ENCODE data around the gene RGL2. TPM values are rescaled to one million over a fixed set of nuclear protein-coding genes. Genes with fewer than 3 reads are reported as not detected.

Gene RGL2
- total and polyA plus RNA-seq, 2 donors (not counting 3 experiments of a cell fraction or from before 2014, with no cell fraction given): 87.7 to 90.3 TPM

- dilution Hi-C loops (cut with MboI; ENCODE audit: extremely low pct_ligation_motif_present, low sequenced_read_pairs) (no loop called here), intact Hi-C loops (cut with micrococcal nuclease) (no loop called here)
- CTCF ChIA-PET: interaction anchor here (0.6 to 1.1 kb wide), 2 partner anchors 23 to 211 kb away, joined by 4 to 5 read pairs; no protein-coding TSS in a partner anchor
- Histone ChIP-seq H4K20me1 (replicated peaks; ENCODE audit: control insufficient read depth, extremely low read depth, insufficient read depth, low read length) (no peaks in the 10 kb centered on the region), H3K4me3 (replicated peaks in 1 of 3; ENCODE audit: insufficient read depth in 1 of 3, low read depth in 1 of 3, low read length in 3 of 3) (no peak overlapping the region), H3K9me1 (replicated peaks; ENCODE audit: control insufficient read depth, extremely low read depth, insufficient read depth, low read length) (no peaks in the 10 kb centered on the region), H3K27me3 (ENCODE audit: control insufficient read depth in 2 of 2, insufficient read depth in 2 of 2, low read length in 2 of 2) (no peaks in the 10 kb centered on the region), H3K9me3 (replicated peaks; ENCODE audit: control insufficient read depth, insufficient read depth, low read length) (no peaks in the 10 kb centered on the region), H3K27ac (ENCODE audit: insufficient read depth, low read depth, low read length) (no peak overlapping the region), H2AFZ (ENCODE audit: low read depth, low read length) (no peak overlapping the region), H3K36me3 (ENCODE audit: control insufficient read depth in 2 of 2, extremely low read depth in 1 of 2, insufficient read depth in 2 of 2, low read length in 2 of 2) (no peaks in the 10 kb centered on the region), H3K4me1 (ENCODE audit: control insufficient read depth, extremely low read depth, insufficient read depth, low read length) (no peaks in the 10 kb centered on the region), H3K9ac (replicated peaks; ENCODE audit: extremely low read depth, insufficient read depth, low read length) (no peak overlapping the region), H3K79me2 (ENCODE audit: control insufficient read depth, insufficient read depth, low read length) (no peaks in the 10 kb centered on the region), H3K4me2 (ENCODE audit: insufficient read depth, low read length) (no peak overlapping the region)
- TF ChIP-seq CTCF (IDR thresholded peaks at IDR 0.05; ENCODE audit: extremely low read depth in 1 of 2, insufficient read depth in 1 of 2, low read depth in 1 of 2, low read length in 2 of 2) (no peak), POLR2A (IDR thresholded peaks at IDR 0.05; ENCODE audit: low read depth, low read length) (no peak), EZH2 (IDR thresholded peaks at IDR 0.05; ENCODE audit: borderline replicate concordance, low read depth, low read length, severe bottlenecking) (no peak), JUN (IDR thresholded peaks at IDR 0.05; ENCODE audit: borderline replicate concordance, insufficient read depth, insufficient read length, low read depth) (no peak), MAX (IDR thresholded peaks at IDR 0.05; ENCODE audit: insufficient read depth, insufficient read length) (no peak), GATA2 (IDR thresholded peaks at IDR 0.05; ENCODE audit: insufficient read depth, insufficient read length, low read depth, low read length) (no peak), MYC (IDR thresholded peaks at IDR 0.05; ENCODE audit: low read depth, low read length) (no peak), POLR2AphosphoS5 (IDR thresholded peaks at IDR 0.05; ENCODE audit: insufficient read depth, low read depth, low read length) (no peak), FOS (IDR thresholded peaks at IDR 0.05; ENCODE audit: borderline replicate concordance, insufficient read depth, low read length) (no peak)
- POLR2A ChIA-PET: no interaction called here
- FAIRE-seq: no peak
- no peak for DNase-seq (ENCODE audit: low read depth, low spot score)
- BruUV-seq (replicated peaks): no TSS peak
These were observed 40.5 kb upstream of the RGL2 start for GRCh38 chr6:33339193-33339592.

Data from endothelial cell of umbilical vein (primary cell).